Measurements from ENCODE around the gene AADAC. TPM values are rescaled to one million over a fixed set of nuclear protein-coding genes. Genes with fewer than 3 reads are reported as not detected.

The AADAC gene
- total RNA-seq, 2 experiments from 2014 or later = not detected

- no peak overlapping the region for H3K27ac Mint-ChIP-seq
- DNase-seq (no peak), ATAC-seq (no peak)
- peaks cover 3% of the 10 kb centered on the region for H3K27me3 Mint-ChIP-seq
- H3K9me3 Mint-ChIP-seq = no peaks in the 10 kb centered on the region
- no peak for TF ChIP-seq CTCF (IDR thresholded peaks at IDR 0.05)
- CTCF ChIA-PET = no interaction called here
- intact Hi-C loops (cut with micrococcal nuclease) = no loop called here
- H3K4me3 Mint-ChIP-seq = no peak overlapping the region
- POLR2A ChIA-PET = no interaction called here
- H3K36me3 Mint-ChIP-seq (ENCODE audit: low read depth) = no peaks in the 10 kb centered on the region
- no peaks in the 10 kb centered on the region for H3K4me1 Mint-ChIP-seq (ENCODE audit: low read depth)
Measured at GRCh38 chr3:151818361-151818760, 4.4 kb downstream of the AADAC start.

- ChIA-PET POLR2A (no interaction called here), CTCF (no interaction called here)
- Mint-ChIP-seq H3K27me3 (peaks cover 3% of the 10 kb centered on the region), H3K4me1 (ENCODE audit: low read depth) (no peaks in the 10 kb centered on the region), H3K27ac (no peak overlapping the region), H3K36me3 (ENCODE audit: low read depth) (no peaks in the 10 kb centered on the region), H3K9me3 (no peaks in the 10 kb centered on the region), H3K4me3 (no peak overlapping the region)
- TF ChIP-seq CTCF (IDR thresholded peaks at IDR 0.05) = no peak
- ATAC-seq (no peak), DNase-seq (no peak)
- intact Hi-C loops (cut with micrococcal nuclease) = no loop called here
Measured at GRCh38 chr3:151819910-151820309, 6.0 kb downstream of the AADAC start.

GRCh38 chr3:151827816-151828215, 13.9 kb downstream of the AADAC start:
- no peak for TF ChIP-seq CTCF (IDR thresholded peaks at IDR 0.05)
- H3K4me3 Mint-ChIP-seq = no peak overlapping the region

GRCh38 chr3:151835751-151836525, 22.0 kb downstream of the AADAC start:
- H3K4me3 Mint-ChIP-seq = no peak overlapping the region
- intact Hi-C loops (cut with micrococcal nuclease) = loop anchor here (5.0 to 10.0 kb wide), 3 partner anchors 371 to 541 kb away; partner anchors contain the start of gene IGSF10
- no peaks in the 10 kb centered on the region for H3K36me3 Mint-ChIP-seq (ENCODE audit: low read depth)
- H3K27me3 Mint-ChIP-seq = peaks cover 13% of the 10 kb centered on the region
- no peaks in the 10 kb centered on the region for H3K4me1 Mint-ChIP-seq (ENCODE audit: low read depth)
- CTCF ChIA-PET = interaction anchor here (1.4 to 5.8 kb wide), 4 partner anchors 20 to 668 kb away, joined by 5 to 35 read pairs (median 19); no protein-coding TSS in a partner anchor
- POLR2A ChIA-PET = interaction anchor here (0.6 kb wide), 1 partner anchor 608 kb away, joined by 3 read pairs; no protein-coding TSS in a partner anchor
- TF ChIP-seq CTCF (IDR thresholded peaks at IDR 0.05) = no peak
- no peaks in the 10 kb centered on the region for H3K9me3 Mint-ChIP-seq
- no peak overlapping the region for H3K27ac Mint-ChIP-seq
- no peak for ATAC-seq
- no peak for DNase-seq

More at GRCh38 chr3:151827816-151828215, 13.9 kb downstream of the AADAC start:
- Mint-ChIP-seq H3K27ac (no peak overlapping the region), H3K4me1 (ENCODE audit: low read depth) (no peaks in the 10 kb centered on the region), H3K36me3 (ENCODE audit: low read depth) (no peaks in the 10 kb centered on the region), H3K9me3 (no peaks in the 10 kb centered on the region), H3K27me3 (peaks cover 11% of the 10 kb centered on the region)
- no peak for DNase-seq
- CTCF ChIA-PET = interaction anchor here (0.7 kb wide), 1 partner anchor 11 kb away, joined by 3 read pairs; no protein-coding TSS in a partner anchor
- ATAC-seq = no peak
- intact Hi-C loops (cut with micrococcal nuclease) = no loop called here
- POLR2A ChIA-PET = no interaction called here

- intact Hi-C loops (cut with micrococcal nuclease) = loop anchor here (5.0 to 10.0 kb wide), 3 partner anchors 372 to 542 kb away; partner anchors contain the start of gene IGSF10
- no peak overlapping the region for H3K4me3 Mint-ChIP-seq
- no peaks in the 10 kb centered on the region for H3K4me1 Mint-ChIP-seq (ENCODE audit: low read depth)
- H3K9me3 Mint-ChIP-seq = no peaks in the 10 kb centered on the region
- no peak overlapping the region for H3K27ac Mint-ChIP-seq
- ChIA-PET CTCF (interaction anchor here (0.9 to 5.8 kb wide), 9 partner anchors 21 to 669 kb away, joined by 3 to 35 read pairs (median 5); no protein-coding TSS in a partner anchor), POLR2A (no interaction called here)
- no peaks in the 10 kb centered on the region for H3K36me3 Mint-ChIP-seq (ENCODE audit: low read depth)
- H3K27me3 Mint-ChIP-seq = peaks cover 11% of the 10 kb centered on the region
- DNase-seq (no peak), ATAC-seq (no peak)
- TF ChIP-seq CTCF (IDR thresholded peaks at IDR 0.05) = no peak
Measured at GRCh38 chr3:151837057-151837456, 23.1 kb downstream of the AADAC start.
